ENCODE results near the gene MCU. TPM values are rescaled to one million over a fixed set of nuclear protein-coding genes. Genes with fewer than 3 reads are reported as not detected.
"Not testable (repeated sequence)": the region's sequence is repeated elsewhere in the genome, so short reads cannot be mapped to it uniquely, and the experiment has no call there.

The MCU gene
- polyA plus RNA-seq, 3 donors: 36.2 to 42.6 (median 39.6) TPM

DNA sequence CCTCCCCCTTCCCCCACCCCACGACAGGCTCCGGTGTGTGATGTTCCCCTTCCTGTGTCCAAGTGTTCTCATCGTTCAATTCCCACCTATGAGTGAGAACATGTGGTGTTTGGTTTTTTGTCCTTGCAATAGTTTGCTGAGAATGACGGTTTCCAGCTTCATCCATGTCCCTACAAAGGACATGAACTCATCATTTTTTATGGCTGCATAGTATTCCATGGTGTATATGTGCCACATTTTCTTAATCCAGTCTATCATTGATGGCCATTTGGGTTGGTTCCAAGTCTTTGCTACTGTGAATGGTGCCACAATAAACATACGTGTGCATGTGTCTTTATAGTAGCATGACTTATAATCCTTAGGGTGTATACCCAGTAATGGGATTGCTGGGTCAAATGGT lies 17.8 kb upstream of the MCU start:
- DNase-seq: not testable (repeated sequence)

DNA sequence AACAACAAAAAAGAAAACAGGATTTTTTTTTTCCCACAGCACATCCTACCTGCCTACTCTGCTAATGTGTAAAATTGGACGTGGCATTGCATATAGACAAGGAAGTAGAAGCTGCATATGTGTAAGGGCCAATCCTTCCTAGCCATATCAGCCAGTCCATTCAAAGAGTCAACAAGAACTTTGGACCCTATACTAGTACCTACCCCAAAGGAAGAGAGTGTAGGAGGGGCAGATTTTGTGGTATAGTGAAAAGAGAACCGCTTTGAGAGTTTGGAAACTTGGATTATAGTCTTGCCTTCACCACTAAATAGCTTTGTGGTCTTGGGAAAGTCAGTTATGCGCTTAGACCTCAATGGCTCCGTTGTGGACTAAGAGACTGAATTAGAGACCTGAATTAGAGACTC lies 12.1 kb upstream of the MCU start:
- DNase-seq: no peak

DNA sequence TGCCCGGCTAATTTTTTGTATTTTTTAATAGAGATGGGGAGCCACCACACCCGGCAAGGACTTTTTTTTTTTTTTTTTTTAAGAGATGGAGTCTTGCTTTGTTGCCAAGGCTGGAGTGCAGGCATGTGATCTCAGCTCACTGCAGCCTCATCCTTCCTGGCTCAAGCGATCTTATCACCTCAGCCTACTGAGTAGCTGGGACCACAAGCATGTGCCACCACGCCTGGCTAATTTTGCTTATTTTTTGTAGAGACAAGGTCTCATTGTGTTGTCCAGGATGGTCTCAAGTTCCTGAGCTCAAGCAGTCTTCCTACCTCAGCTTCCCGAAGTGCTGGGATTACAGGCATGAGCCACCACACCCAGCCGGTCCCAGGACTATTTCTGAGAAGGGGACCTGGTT lies 9.3 kb upstream of the MCU start:
- DNase-seq: no peak

DNA sequence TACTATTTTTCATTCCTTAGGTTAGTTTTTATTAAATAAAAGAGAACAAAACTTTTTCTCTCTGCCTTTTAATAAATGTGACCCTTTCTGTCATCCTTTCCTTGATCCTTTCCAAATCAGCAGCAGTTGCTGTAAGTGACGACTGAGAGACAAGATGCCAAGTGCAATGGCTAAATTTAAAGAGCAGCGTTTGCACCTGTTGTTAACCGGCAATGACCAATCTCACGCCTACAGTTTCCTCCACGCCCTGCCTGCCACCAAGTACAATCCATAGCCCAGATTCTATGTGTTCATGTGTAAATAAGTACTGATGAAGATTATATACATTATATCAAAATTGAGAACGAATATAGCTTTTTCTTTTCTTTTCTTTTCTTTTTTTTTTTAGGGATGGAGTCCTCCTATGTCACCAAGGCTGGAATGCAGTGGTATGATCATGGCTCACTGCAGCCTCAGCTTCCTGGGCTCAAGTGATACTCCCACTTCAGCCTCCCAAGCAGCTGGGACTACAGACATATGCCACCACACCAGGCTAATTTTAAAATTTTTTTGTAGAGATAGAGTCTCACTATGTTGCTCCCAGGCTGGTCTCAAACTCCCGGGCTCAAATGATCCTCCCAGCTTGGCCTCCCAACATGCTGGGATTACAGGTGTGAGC lies 6.5 kb upstream of the MCU start:
- no peak for DNase-seq

DNA sequence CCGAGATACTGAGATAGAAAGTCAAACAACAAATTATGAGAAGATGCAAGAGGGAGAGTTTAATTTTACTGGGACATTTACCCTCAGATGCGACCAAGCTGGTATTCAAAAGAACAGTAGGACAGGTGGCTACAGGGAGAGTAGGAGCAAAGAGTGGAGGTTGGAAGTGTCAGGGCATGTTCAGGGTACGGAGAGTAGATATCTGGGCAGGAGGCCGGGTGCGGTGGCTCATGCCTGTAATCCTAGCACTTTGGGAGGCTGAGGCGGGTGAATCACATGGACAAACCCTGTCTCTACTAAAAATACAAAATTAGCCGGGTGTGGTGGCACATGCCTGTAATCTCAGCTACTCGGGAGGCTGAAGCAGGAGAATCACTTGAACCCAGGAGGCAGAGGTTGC lies 5.5 kb upstream of the MCU start:
- DNase-seq: not testable (repeated sequence)

DNA sequence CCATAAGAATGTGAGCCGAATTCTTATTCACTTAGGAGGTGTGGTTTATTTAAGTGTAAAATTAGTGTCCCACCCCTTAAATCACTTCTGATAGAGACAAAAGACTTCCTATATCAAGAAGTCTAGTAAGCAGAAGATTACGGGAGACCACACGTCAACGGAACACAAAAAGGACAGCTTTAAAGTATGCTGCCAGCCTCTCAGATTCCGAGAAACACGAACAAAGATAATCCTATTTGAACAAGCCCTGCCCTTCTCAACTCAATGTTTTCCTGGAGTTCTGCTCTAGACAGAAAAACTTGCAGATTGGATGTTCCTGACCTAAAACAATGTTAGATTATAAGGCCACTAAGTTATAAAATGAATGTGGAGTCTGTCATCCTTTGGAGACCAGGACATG lies 4.9 kb upstream of the MCU start:
- no peak for DNase-seq

DNA sequence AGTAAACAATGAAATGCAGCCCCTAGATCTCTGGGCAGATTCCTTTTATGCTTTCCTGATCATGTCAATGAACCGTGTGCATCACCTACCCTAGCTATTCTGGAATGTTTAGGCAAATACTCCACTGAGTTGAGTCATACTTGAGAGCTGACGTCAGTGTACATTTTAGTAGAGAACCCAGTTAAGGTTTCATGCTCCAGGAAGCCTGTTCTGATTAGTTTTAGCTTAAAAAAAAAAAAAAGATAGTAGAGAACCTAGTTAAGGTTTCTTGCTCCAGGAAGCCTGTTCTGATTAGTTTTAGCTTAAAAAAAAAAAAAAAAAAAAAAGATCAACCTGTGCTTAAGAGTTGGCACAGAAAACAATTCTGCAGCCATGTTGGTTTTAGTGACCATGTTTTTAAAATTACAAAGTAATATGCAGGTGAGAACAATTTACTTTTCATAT lies 3.7 kb upstream of the MCU start:
- peak; percentile 69 for DNase-seq

DNA sequence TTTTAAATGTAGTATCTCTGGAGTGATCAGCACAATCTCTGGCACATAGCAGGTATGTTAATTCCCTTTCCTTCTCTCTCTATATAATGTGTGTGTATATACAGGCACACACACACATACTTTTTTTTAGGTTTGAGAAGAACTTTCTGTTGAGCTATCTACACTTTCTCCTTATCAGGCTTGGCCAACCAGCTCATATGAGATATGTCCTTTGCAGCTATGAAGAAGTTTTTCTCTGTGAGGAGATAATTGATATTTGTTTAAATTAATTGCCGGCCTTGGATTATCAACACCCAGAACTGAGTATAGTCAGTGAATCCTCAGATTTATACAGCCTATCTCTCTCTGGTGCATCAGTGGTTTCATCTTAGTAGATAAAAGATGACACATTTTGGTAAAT lies 2.3 kb upstream of the MCU start:
- no peak for DNase-seq

DNA sequence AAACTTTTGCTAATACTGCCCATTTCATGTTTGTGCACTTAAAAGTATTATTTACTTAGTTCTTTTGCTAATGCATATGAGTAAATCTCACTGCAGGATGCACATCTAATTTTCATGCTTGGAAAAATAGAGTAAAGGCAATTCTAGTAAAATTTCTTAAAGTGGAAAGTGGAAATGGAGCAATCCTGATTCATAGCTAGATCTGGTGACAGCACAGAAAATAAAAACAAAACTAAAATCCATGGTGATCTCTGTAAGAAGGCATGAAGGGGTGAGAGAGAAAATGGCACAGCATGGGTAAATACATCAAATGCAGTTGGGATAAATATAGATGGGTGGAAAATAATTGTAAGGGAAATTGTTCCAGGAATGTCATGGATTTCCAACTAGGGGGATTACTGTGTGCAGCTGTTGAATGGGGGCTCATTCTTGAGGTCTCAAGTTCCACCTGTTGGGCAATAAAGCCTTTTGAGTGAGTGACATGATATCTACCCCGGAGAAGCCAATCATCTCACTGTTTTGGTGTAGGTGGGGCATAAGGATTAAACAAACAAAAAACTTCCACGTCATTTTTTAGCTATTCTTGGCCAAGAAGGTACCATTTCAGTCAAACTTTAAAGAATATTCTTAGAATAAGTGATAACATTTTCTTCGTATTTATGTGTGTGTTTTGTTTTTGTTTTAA lies 1.7 kb upstream of the MCU start:
- DNase-seq: no peak

DNA sequence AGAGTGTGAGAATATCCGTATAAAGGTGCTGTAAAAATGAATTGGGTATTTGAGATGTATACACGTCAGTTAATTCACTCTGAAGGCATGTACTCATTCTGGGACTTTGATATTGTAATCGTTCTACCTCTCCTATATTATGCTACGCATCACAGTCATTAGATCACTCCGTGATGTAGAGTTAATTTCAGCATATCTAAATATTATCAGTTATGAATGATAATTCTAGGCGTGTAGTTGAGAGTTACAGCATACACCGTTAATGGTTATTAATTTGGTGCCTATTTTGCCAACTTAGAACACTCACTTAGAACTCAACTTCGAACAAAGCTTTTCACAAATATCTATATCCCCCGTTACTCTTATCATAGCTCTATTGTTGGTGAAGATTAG lies 477 bp upstream of the MCU start:
- no peak for DNase-seq

DNA sequence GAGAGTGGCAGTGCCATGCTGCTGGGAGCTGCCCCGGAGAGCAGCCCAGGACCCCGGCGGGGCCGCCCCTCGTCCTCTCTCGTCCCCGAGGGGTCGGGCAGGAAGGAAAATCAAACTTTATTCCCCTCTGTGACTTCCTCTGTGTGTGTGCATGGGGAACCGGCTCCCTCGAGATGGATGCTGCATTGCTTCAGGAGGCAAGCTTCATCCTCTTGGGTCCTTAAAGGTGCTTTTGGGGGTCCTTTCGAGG lies 726 bp downstream of the MCU start:
- DNase-seq: no peak

DNA sequence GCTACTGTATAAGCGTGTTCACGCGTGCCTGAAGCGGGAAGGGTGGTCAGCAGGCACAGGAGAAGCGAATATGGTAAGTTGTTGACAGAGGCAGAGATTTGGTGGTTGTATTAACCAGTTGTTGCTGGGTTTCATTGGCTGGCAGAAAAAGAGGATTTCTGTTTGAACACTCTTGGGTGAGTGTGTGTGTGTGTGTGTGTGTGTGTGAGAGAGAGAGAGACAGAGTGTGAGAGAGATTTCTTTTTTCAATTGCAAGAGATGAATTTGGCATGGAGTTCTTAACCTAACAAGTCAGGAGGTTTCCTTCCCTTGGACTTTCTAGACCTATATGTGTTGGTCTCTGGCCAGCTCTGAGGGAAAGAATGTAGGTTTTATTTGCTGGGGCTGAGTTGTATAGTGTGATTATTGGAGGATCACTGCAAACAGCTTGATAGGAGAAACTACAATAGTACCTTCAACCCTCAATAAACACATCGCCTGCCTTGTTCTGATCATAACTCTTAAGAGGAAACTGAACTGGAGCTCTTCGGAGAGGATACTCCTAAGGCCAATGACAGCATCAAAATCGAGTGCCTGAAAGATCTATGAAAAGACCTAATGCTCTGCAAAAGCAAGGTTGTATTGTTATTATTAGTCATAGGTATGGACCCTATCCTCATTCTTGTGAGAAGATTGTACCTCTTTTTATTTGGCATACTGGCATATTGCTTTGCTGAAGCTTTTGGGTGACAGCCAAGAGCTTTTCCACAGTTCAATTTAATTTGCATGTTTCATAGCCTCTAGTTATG lies 1.2 kb downstream of the MCU start:
- no peak for DNase-seq

DNA sequence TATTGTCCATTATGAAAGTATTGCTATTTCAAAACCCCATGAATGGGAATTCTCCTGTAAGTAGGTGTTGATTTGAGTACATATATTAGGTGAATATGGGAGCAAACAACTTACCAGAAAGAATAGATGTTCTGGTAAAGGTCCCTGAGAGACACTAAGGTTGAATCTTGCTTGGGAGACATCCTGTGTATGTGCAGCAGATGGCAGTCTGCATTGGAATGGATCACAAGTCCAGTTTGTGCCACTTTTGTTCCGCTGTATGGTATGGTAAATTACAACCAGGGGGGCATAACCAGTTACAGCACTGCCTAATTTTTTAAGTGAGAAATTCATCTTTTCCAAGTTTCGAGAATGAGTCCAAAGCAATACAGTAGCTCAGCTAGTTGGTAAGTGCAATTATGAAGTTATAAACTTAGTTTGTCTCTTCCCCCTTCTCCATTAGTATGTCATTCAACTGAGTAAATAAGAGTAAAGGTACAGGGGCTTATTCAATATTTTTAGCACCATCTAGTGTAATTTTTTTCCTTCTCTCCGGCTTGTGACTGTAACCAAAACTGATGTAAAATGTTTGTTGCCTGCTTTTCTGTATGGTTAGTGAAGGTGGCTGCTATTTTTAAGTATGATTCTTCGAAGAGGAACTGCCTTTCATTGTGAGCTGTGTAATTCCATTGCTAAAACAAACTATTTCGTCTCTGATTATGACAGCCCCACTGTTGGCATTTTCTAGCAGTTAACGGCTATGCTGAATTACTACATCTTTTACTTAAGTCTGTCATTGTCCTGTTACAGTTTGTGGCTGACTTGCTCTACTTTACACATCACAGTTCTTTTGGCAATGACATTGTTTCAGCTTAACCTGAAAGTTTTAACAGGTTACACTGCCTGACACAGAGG lies 2.8 kb downstream of the MCU start:
- no peak for DNase-seq

DNA sequence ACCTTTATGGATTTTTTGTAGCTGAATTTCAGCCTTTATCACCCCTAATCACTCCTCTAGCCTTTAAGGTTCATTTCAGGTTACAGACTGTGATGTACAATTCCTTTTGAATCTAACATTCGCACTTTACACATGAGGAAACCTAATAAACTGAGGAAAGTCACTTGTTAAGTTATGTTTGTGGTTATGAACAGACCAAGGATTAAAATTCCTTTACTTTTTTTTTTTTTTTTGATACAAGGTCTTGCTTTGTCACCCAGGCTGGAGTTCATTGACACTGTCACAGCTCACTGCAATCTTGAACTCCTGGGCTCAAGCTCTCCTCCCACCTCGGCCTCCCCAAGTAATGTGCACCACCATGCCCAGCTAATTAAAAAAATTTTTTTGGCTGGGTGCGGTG lies 3.6 kb downstream of the MCU start:
- no peak for DNase-seq

DNA sequence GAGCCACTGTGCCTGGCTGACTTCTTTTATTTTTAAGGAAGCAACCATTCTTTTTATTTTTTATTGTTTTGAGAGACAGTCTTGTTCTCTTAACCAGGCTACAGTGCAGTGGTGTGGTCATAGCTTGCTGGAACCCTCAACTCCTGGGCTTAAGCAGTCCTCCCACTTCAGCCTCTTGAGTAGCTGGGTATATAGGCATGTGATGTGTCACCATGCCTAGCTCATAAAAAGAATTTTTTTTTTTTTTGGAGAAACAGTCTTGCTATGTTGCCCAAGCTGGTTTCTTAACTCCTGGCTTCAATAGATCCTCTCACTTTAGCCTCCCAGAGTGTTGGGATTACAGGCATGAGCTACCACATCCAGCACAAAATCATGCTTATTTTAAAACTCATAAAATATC lies 5.8 kb downstream of the MCU start:
- no peak for DNase-seq

DNA sequence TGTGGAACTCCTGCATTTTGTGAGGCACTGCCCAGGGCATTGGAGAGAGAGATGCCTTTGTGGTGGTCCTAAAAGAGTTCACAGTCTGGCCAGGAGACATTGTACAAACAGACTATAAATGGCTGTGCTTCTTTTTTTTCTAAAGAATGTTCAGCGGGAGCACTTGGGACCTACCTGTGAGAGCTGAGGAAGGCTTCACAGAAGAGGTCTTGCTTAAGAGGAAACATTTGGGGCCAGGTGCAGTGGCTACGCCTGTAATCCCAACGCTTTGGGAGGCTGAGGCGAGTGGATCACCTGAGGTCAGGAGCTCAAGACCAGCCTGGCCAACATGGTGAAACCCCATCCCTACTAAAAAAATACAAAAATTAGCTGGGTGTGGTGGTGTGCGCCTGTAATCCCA lies 10.5 kb downstream of the MCU start:
- not testable (repeated sequence) for DNase-seq

DNA sequence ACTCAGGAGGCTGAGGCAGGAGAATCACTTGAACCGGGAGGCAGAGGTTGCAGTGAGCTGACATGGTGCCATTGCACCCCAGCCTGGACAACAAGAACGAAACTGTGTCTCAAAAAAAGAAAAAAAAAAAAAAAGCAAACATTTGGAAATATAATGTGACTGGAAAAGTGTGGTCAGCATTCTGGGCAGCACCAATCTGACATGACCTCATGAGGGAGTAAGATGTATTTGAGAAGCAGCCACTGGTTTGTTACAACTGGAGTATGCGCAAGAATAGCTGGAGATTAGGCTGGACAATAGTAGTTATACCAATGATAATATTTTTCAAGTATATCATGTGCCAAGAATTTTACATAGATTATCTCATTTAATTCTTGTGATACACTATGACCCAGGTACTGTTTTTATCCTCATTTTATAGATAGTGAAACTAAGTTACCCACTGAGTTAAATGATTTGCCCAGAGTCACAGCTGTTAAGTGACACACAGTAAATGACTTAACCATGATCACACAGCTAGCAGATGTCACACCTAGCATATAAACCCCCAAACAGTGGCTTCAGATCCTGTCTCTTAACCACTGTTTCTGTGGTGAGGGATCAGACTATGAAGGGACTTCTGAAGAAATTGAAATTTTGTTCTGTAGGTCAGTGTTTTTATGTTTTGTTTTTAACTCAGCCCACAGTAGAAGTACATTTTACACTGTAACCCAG lies 11.1 kb downstream of the MCU start:
- no peak for DNase-seq

DNA sequence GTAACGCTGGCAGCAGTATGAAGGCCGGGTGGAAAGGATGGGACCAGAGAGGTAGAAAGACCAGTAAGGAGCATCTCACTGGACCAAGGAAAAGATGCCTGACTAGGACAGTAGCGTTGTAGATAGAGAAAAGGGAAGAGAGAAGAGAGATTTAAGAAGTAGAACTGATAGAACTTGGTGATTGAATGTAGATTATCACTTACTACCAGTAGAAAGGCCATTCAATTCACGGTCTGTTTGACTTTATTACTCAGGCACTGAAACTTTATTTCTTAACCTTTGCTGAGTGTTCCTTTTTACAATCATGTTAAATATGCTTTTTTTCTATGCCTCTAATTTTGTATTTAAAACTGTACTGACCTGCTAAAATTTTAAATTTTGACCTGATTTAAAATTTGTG lies 12.2 kb downstream of the MCU start:
- DNase-seq: no peak

DNA sequence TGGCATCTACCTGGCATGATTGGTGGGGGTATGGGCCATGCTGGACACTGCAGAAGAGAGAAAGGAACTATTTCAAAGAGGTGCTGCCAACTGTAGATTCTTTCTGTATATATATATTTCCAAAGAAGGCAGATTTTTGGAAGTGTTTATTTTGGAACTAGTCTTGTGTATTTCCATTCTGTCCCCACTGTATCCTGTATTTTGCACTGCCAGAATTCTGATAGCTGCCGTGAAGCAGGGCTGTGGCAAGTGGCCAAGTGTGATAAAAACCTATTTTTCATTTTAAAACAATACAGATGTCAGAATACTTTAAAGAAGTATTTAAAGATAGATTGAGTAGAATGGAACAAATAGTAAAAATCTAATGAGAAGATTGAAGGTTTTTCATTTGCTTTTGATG lies 17.1 kb downstream of the MCU start:
- peak; percentile 65 for DNase-seq

DNA sequence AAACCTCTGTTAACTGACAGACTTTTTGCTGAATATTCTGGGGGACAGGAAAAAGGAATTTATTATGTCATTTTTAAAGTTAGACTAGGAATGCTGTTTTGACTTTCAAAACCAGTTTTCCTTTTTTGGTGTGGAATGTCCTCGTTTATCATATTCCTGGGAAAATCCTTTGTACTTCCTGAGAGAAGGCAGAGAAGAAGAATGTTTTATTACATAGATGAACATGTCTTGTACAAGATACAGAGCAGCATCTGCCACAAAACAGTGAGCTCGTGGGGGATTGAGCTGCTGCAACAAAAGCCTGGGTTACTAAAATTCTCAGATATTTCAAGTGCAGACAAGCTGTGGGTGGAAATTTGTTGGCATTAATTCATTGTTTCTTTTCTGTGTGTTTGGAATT lies 20.2 kb downstream of the MCU start:
- DNase-seq: no peak

DNA sequence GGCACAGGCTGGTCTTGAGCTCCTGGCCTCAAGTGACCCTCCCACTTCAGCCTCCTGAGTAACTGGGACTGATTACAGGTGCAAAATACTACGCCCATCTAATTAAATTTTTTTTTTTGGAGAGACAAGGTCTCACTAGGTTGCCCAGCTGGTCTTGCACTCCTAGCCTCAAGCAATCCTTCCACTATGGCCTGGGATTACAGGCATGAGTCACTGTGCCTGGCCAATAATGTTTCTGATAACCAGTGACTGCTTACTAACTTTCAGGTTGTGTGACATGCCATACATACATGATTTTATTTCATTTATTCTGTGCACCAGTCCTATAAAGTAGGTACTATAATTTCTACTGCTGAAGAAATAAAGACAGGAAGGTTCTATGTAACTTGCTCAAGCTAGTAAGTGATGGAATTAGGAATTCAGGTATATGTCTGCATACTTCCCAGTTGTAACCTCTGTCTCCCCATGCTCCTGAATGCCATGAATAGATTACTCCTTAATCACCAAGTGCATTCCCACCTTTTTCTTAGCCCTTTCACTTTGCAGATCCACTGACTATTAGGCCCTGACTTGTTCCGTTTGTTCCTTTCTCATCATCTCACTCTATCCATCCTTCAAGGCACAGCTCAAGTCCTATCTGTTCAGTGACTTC lies 28.1 kb downstream of the MCU start:
- no peak for DNase-seq
